HCT116 (cell line): ENCODE data around the gene EIF2AK2. TPM values are rescaled to one million over a fixed set of nuclear protein-coding genes. Genes with fewer than 3 reads are reported as not detected.

Experiments used
- ATAC-seq: fragments of 200-7000 bp; cut with Tn5 transposase; 2 replicates; pipeline ENCODE4 v1.9.1; 2020; ENCODE audit warnings: mild to moderate bottlenecking, moderate library complexity
- BruUV-seq: library from RNA; stranded (reverse); fragments of 400-500 nt; replicated peaks from 2 replicates; lab custom pipeline; 2021; lab: Mats Ljungman, UMichigan
- CTCF ChIA-PET: fragments of 300-600 bp; sonication (Branson Sonifier 250); formaldehyde crosslinking; loops from one replicate; lab custom pipeline; 2021; ENCODE audit warnings: antibody characterized with exemption; lab: Charles Lee
- POLR2A ChIA-PET: fragments of 300-600, 350-600 bp; sonication (Branson Sonifier 250); formaldehyde crosslinking; loops from one replicate; lab custom pipeline; 2021; ENCODE audit warnings: antibody characterized with exemption; lab: Charles Lee
- RAD21 ChIA-PET, 2 experiments: fragments of 300-600 bp; sonication (Branson Sonifier 250); formaldehyde crosslinking; loops; one replicate each; lab custom pipeline; 2023; ENCODE audit warnings: low total read pairs in 2 of 2; ENCODE audit not compliant: uncharacterized antibody in 2 of 2, unreplicated experiment in 2 of 2, low non-redundant PET in 1 of 2; lab: Charles Lee
- DNase-seq: peaks from one replicate; pipeline ENCODE4 v3.0.0-alpha.2; 2010; ENCODE audit warnings: low read depth, low spot score
- H2AFZ ChIP-seq: fragments of 200-600 bp; shearing (Covaris generic), sonication (generic); 2 replicates; pipeline ENCODE4 v1.6.1; 2017; ENCODE audit warnings: low read depth, mixed run types, mixed read lengths, antibody characterized with exemption, low read length; ENCODE audit not compliant: poor library complexity, severe bottlenecking
- H3K27ac ChIP-seq: 2 replicates; pipeline ENCODE4 v1.5.1; 2012; ENCODE audit warnings: low read depth, low read length
- H3K27me3 ChIP-seq: fragments of 200-600 bp; sonication (generic); 2 replicates; pipeline ENCODE4 v1.6.1; 2016; ENCODE audit warnings: mixed run types, low read length, mixed read lengths; ENCODE audit not compliant: insufficient read depth
- H3K36me3 ChIP-seq, 2 experiments: fragments of 200-500 bp in 1 of 2; fragments of 200-600 bp in 1 of 2; sonication (Bioruptor generic) in 1 of 2; sonication (generic) in 1 of 2; 2 replicates each; pipeline versions ENCODE4 v1.5.1 to v1.6.1; 2014 to 2016; ENCODE audit warnings: low read length in 2 of 2, inconsistent platforms in 1 of 2, mixed read lengths in 1 of 2, mixed run types in 1 of 2; ENCODE audit not compliant: insufficient read depth in 2 of 2, control insufficient read depth in 1 of 2
- H3K4me1 ChIP-seq, 2 experiments: fragments of 200-600 bp in 1 of 2; sonication (generic) in 1 of 2; 2 replicates each; pipeline versions ENCODE4 v1.5.1 to v1.6.1; 2012 to 2017; ENCODE audit warnings: low read length in 2 of 2, inconsistent platforms in 1 of 2, mild to moderate bottlenecking in 1 of 2, mixed read lengths in 1 of 2, mixed run types in 1 of 2, moderate library complexity in 1 of 2; ENCODE audit not compliant: insufficient read depth in 2 of 2, control insufficient read depth in 1 of 2
- H3K4me2 ChIP-seq: fragments of 200-600 bp; sonication (generic); 2 replicates; pipeline ENCODE4 v1.6.1; 2017; ENCODE audit warnings: mixed run types, low read length, mixed read lengths
- H3K4me3 ChIP-seq, 2 experiments: fragments of 200-600 bp in 1 of 2; sonication (generic) in 1 of 2; replicated peaks in 1 of 2; 2 replicates each; pipeline ENCODE4 v1.5.1; 2011 to 2016; ENCODE audit warnings: low read length in 2 of 2, control low read depth in 1 of 2, low read depth in 1 of 2, mild to moderate bottlenecking in 1 of 2, mixed read lengths in 1 of 2, mixed run types in 1 of 2
- H3K79me2 ChIP-seq: fragments of 200-600 bp; sonication (generic); 2 replicates; pipeline ENCODE4 v1.6.1; 2017; ENCODE audit warnings: mild to moderate bottlenecking, mixed run types, low read length, moderate library complexity, mixed read lengths; ENCODE audit not compliant: insufficient read depth
- H3K9ac ChIP-seq: fragments of 200-600 bp; sonication (generic); 2 replicates; pipeline ENCODE4 v1.6.1; 2016; ENCODE audit warnings: low read length, mixed read lengths
- H3K9me2 ChIP-seq: fragments of 200-600 bp; sonication (generic), shearing (Covaris generic); 2 replicates; pipeline ENCODE4 v1.6.1; 2017; ENCODE audit warnings: mixed run types, mild to moderate bottlenecking, moderate library complexity; ENCODE audit not compliant: insufficient read depth
- H3K9me3 ChIP-seq, 2 experiments: fragments of 200-500 bp in 1 of 2; fragments of 200-600 bp in 1 of 2; sonication (Bioruptor generic) in 1 of 2; sonication (generic) in 1 of 2; 2 replicates each; pipeline ENCODE4 v1.6.1; 2014 to 2017; ENCODE audit warnings: low read length in 2 of 2, mixed read lengths in 2 of 2, inconsistent platforms in 1 of 2, low read depth in 1 of 2, mild to moderate bottlenecking in 1 of 2, mixed run types in 1 of 2, moderate library complexity in 1 of 2; ENCODE audit not compliant: control insufficient read depth in 1 of 2, insufficient read depth in 1 of 2
- H4K20me1 ChIP-seq: fragments of 200-600 bp; sonication (generic), shearing (Covaris generic); 2 replicates; pipeline ENCODE4 v1.6.1; 2017; ENCODE audit warnings: mixed run types, mild to moderate bottlenecking, moderate library complexity; ENCODE audit not compliant: insufficient read depth
- CBX3 ChIP-seq: IDR thresholded peaks from 2 replicates; pipeline ENCODE4 v1.6.1; 2012; ENCODE audit warnings: low read depth
- CEBPB ChIP-seq: IDR thresholded peaks from 2 replicates; pipeline ENCODE4 v1.6.1; 2012; ENCODE audit warnings: low read depth
- EZH2 ChIP-seq: fragments of 200-600 bp; sonication (generic); IDR thresholded peaks from 2 replicates; pipeline ENCODE4 v1.6.1; 2017; ENCODE audit warnings: antibody characterized with exemption, mixed run types
- FOSL1 ChIP-seq: IDR thresholded peaks from 2 replicates; pipeline ENCODE4 v1.6.1; 2012; ENCODE audit warnings: low read depth
- MAX ChIP-seq: IDR thresholded peaks from 2 replicates; pipeline ENCODE4 v1.6.1; 2012
- POLR2AphosphoS5 ChIP-seq: IDR thresholded peaks from 2 replicates; pipeline ENCODE4 v1.6.1; 2011; ENCODE audit warnings: mild to moderate bottlenecking, low read depth, low read length, moderate library complexity
- RAD21 ChIP-seq: IDR thresholded peaks from 2 replicates; pipeline ENCODE4 v1.6.1; 2012; ENCODE audit warnings: low read depth, mild to moderate bottlenecking
- REST ChIP-seq: IDR thresholded peaks from 2 replicates; pipeline ENCODE4 v1.6.1; 2012; ENCODE audit warnings: low read depth
- SP1 ChIP-seq: IDR thresholded peaks from 2 replicates; pipeline ENCODE4 v1.6.1; 2012; ENCODE audit warnings: low read depth
- SRF ChIP-seq: IDR thresholded peaks from 2 replicates; pipeline ENCODE4 v1.6.1; 2012; ENCODE audit warnings: low read depth
- TCF7L2 ChIP-seq: IDR thresholded peaks from 2 replicates; pipeline ENCODE4 v1.7.0; 2011; ENCODE audit warnings: borderline replicate concordance, inconsistent platforms; ENCODE audit not compliant: insufficient read depth, insufficient read length; ENCODE audit errors: extremely low read depth
- YY1 ChIP-seq: IDR thresholded peaks from 2 replicates; pipeline ENCODE4 v1.6.1; 2011; ENCODE audit warnings: low read length, low read depth, moderate library complexity, mild to moderate bottlenecking; ENCODE audit not compliant: insufficient replicate concordance; ENCODE audit errors: extremely low read depth
- ZFX ChIP-seq: fragments of 450-650 bp; IDR thresholded peaks from 2 replicates; pipeline ENCODE4 v1.6.1; 2017
- ZNF274 ChIP-seq: fragments of 200-500 bp; sonication (Bioruptor generic); IDR thresholded peaks from 2 replicates; pipeline ENCODE4 v1.6.1; 2014; ENCODE audit warnings: mild to moderate bottlenecking, low read depth, low read length, inconsistent platforms
- intact Hi-C: fragments of 100-400 bp; cut with micrococcal nuclease; formaldehyde crosslinking; loops from 2 replicates; pipeline ENCODE4 v1.10.0; 2022
- total RNA-seq: library from RNA; stranded (reverse); gene quantifications from one replicate; pipeline ENCODE4 v1.2.1, GENCODE V29; 2021; ENCODE audit not compliant: unreplicated experiment

EIF2AK2 gene
- total RNA-seq, 1 experiment from 2014 or later, result 40.7 TPM

DNA sequence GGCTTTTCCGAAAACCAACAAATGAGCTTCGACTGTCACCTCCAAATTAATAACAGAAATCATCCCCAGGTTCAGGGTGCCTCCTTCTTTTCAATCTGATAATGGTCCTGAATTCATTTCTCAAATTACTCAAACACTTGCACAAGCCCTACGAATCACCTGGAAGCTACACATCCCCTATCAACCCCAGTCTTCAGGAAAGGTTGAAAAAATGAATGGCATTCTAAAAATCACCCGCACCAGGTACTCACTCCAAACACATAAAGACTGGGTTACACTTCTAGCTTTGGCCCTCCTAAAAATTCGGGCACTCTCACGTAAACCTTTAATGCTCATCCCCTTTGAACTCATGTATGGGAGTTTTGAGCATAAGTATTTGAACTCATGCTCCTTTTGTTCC, 23.9 kb downstream of the EIF2AK2 start:
- Histone ChIP-seq H3K4me1 (no peaks in the 10 kb centered on the region), H3K4me2 (no peak overlapping the region), H3K9me3 (no peaks in the 10 kb centered on the region), H3K4me3 (no peak overlapping the region), H3K79me2 (no peaks in the 10 kb centered on the region), H3K27ac (no peak overlapping the region), H3K9me2 (no peaks in the 10 kb centered on the region), H3K9ac (no peak overlapping the region), H3K36me3 (peaks cover 18 to 22% of the 10 kb centered on the region in 2 experiments), H4K20me1 (no peaks in the 10 kb centered on the region), H3K27me3 (no peaks in the 10 kb centered on the region), H2AFZ (no peak overlapping the region)
- no TSS peak for BruUV-seq
- RAD21 ChIA-PET, result no interaction called here
- ATAC-seq (no peak), DNase-seq (no peak)
- CTCF ChIA-PET, result no interaction called here
- intact Hi-C loops, result no loop called here
- TF ChIP-seq TCF7L2 (no peak), CBX3 (no peak), CEBPB (no peak), RAD21 (no peak), ZNF274 (no peak), POLR2AphosphoS5 (no peak), SP1 (no peak), EZH2 (no peak), MAX (no peak), FOSL1 (no peak), SRF (no peak), YY1 (no peak), REST (no peak), ZFX (no peak)
- POLR2A ChIA-PET, result no interaction called here
